OCI-LY3 (cell line): Measurements from ENCODE around the gene PLCB4.

ENCODE experiments used
- H2AFZ ChIP-seq: fragments of 200-600, 300-600 bp; shearing (Covaris generic); 2 replicates; pipeline ENCODE4 v1.6.0; 2014; ENCODE audit warnings: antibody characterized with exemption, low read depth, low read length
- H3K27ac ChIP-seq: fragments of 200-600, 300-600 bp; sonication (generic); 2 replicates; pipeline ENCODE4 v1.5.1; 2014; ENCODE audit warnings: mild to moderate bottlenecking, low read length, moderate library complexity, mixed read lengths
- H3K27me3 ChIP-seq: fragments of 200-600, 300-600 bp; sonication (generic); 2 replicates; pipeline ENCODE4 v1.6.1; 2014; ENCODE audit warnings: low read depth, low read length, mixed read lengths
- H3K36me3 ChIP-seq: fragments of 200-600, 300-600 bp; sonication (generic); replicated peaks from 2 replicates; pipeline ENCODE3; 2014; ENCODE audit warnings: low read depth, low read length, mixed read lengths
- H3K4me1 ChIP-seq: fragments of 300-600, 200-600 bp; sonication (generic); 2 replicates; pipeline ENCODE4 v1.6.1; 2014; ENCODE audit warnings: low read length, mixed read lengths
- H3K4me2 ChIP-seq: fragments of 200-600, 300-600 bp; sonication (generic); 2 replicates; pipeline ENCODE4 v1.6.1; 2014; ENCODE audit warnings: low read length, mixed read lengths
- H3K4me3 ChIP-seq: fragments of 300-600, 200-600 bp; sonication (generic); 2 replicates; pipeline ENCODE4 v1.5.1; 2014; ENCODE audit warnings: antibody characterized with exemption, mild to moderate bottlenecking, low read length, moderate library complexity
- H3K79me2 ChIP-seq: fragments of 300-600, 200-600 bp; shearing (Covaris generic); 2 replicates; pipeline ENCODE4 v1.6.1; 2014; ENCODE audit warnings: mild to moderate bottlenecking, low read length, mixed read lengths
- H3K9ac ChIP-seq: fragments of 300-600, 200-600 bp; shearing (Covaris generic); 2 replicates; pipeline ENCODE4 v1.6.0; 2014; ENCODE audit warnings: mild to moderate bottlenecking, low read length, moderate library complexity
- H3K9me3 ChIP-seq: fragments of 200-600, 300-600 bp; shearing (Covaris generic); 2 replicates; pipeline ENCODE4 v1.6.1; 2014; ENCODE audit warnings: low read length, mixed read lengths; ENCODE audit not compliant: insufficient read depth
- H4K20me1 ChIP-seq: fragments of 200-600, 300-600 bp; sonication (generic); 2 replicates; pipeline ENCODE4 v1.6.1; 2016; ENCODE audit warnings: low read length, mixed read lengths; ENCODE audit not compliant: insufficient read depth
- CTCF ChIP-seq: fragments of 200-600, 300-600 bp; sonication (generic); IDR thresholded peaks from 2 replicates; pipeline ENCODE4 v1.5.1; 2014; ENCODE audit warnings: antibody characterized with exemption, low read length, low read depth
- EZH2phosphoT487 ChIP-seq: fragments of 200-600 bp; shearing (Covaris generic); IDR thresholded peaks from 2 replicates; pipeline ENCODE4 v1.6.1; 2018; ENCODE audit warnings: antibody characterized with exemption, mixed run types, low read depth

Gene PLCB4

GRCh38 chr20:9255171-9255570, 186.3 kb downstream of the PLCB4 start:
- no peaks in the 10 kb centered on the region for H4K20me1 ChIP-seq
- H3K4me2 ChIP-seq: no peak overlapping the region
- H2AFZ ChIP-seq: no peak overlapping the region
- no peak overlapping the region for H3K27ac ChIP-seq
- TF ChIP-seq EZH2phosphoT487 (no peak), CTCF (no peak)
- H3K27me3 ChIP-seq: no peaks in the 10 kb centered on the region
- no peaks in the 10 kb centered on the region for H3K9me3 ChIP-seq
- H3K36me3 ChIP-seq: no peaks in the 10 kb centered on the region
- H3K79me2 ChIP-seq: no peaks in the 10 kb centered on the region
- no peak overlapping the region for H3K4me3 ChIP-seq
- no peaks in the 10 kb centered on the region for H3K4me1 ChIP-seq
- no peak overlapping the region for H3K9ac ChIP-seq

GRCh38 chr20:9256393-9256792, 187.5 kb downstream of the PLCB4 start:
- Histone ChIP-seq H3K4me3 (no peak overlapping the region), H3K4me2 (no peak overlapping the region), H3K9ac (no peak overlapping the region), H3K79me2 (no peaks in the 10 kb centered on the region), H3K36me3 (no peaks in the 10 kb centered on the region), H3K27ac (no peak overlapping the region), H3K9me3 (no peaks in the 10 kb centered on the region), H2AFZ (no peak overlapping the region), H4K20me1 (no peaks in the 10 kb centered on the region), H3K27me3 (no peaks in the 10 kb centered on the region), H3K4me1 (no peaks in the 10 kb centered on the region)
- TF ChIP-seq EZH2phosphoT487 (no peak), CTCF (no peak)

- no peaks in the 10 kb centered on the region for H4K20me1 ChIP-seq
- H3K27me3 ChIP-seq: no peaks in the 10 kb centered on the region
- no peak overlapping the region for H2AFZ ChIP-seq
- H3K79me2 ChIP-seq: no peaks in the 10 kb centered on the region
- no peak overlapping the region for H3K4me2 ChIP-seq
- H3K9ac ChIP-seq: no peak overlapping the region
- no peaks in the 10 kb centered on the region for H3K4me1 ChIP-seq
- no peak overlapping the region for H3K27ac ChIP-seq
- no peak for TF ChIP-seq CTCF
- TF ChIP-seq EZH2phosphoT487: no peak
- no peak overlapping the region for H3K4me3 ChIP-seq
- H3K9me3 ChIP-seq: no peaks in the 10 kb centered on the region
- H3K36me3 ChIP-seq: no peaks in the 10 kb centered on the region
Observed at GRCh38 chr20:9258901-9259300, 190.0 kb downstream of the PLCB4 start.

GRCh38 chr20:9260027-9260426, 191.1 kb downstream of the PLCB4 start:
- H3K4me2 ChIP-seq: no peak overlapping the region
- no peak overlapping the region for H3K9ac ChIP-seq
- no peak overlapping the region for H3K4me3 ChIP-seq
- no peaks in the 10 kb centered on the region for H3K9me3 ChIP-seq
- H3K36me3 ChIP-seq: no peaks in the 10 kb centered on the region
- H2AFZ ChIP-seq: no peak overlapping the region
- no peak overlapping the region for H3K27ac ChIP-seq
- no peaks in the 10 kb centered on the region for H3K4me1 ChIP-seq
- H4K20me1 ChIP-seq: no peaks in the 10 kb centered on the region
- TF ChIP-seq EZH2phosphoT487: no peak
- TF ChIP-seq CTCF: no peak
- H3K27me3 ChIP-seq: no peaks in the 10 kb centered on the region
- H3K79me2 ChIP-seq: no peaks in the 10 kb centered on the region
